Bronchial epithelial cell (primary cell): ENCODE results near the gene CEACAM5. TPM values are rescaled to one million over a fixed set of nuclear protein-coding genes. Genes with fewer than 3 reads are reported as not detected.

ENCODE experiments used
- DNase-seq: peaks from one replicate; pipeline ENCODE4 v3.0.0-alpha.2; 2010; ENCODE audit warnings: low read depth
- FAIRE-seq: peaks from 2 replicates; lab custom pipeline; 2011; peaks lifted over from hg19 to GRCh38; lab: Jason Lieb, UNC
- H3K27me3 ChIP-seq: 2 replicates; pipeline ENCODE4 v1.5.1; 2011; ENCODE audit warnings: low read length; ENCODE audit not compliant: control insufficient read depth, insufficient read depth
- H3K36me3 ChIP-seq: 2 replicates; pipeline ENCODE4 v1.5.1; 2011; ENCODE audit warnings: low read length; ENCODE audit not compliant: control insufficient read depth, insufficient read depth
- H3K4me3 ChIP-seq: 2 replicates; pipeline ENCODE4 v1.5.1; 2011; ENCODE audit warnings: mild to moderate bottlenecking, low read depth, low read length, control low read depth
- total RNA-seq: library from RNA; depleted of rRNA; stranded (reverse); fragments of >200 nt; gene quantifications from 2 replicates; pipeline ENCODE4 v1.2.1, GENCODE V29; 2014
- TF ChIP-seq, protein P1 (sequence below): IDR thresholded peaks from 2 replicates; pipeline ENCODE4 v1.5.1; 2011; ENCODE audit warnings: mild to moderate bottlenecking, moderate library complexity, low read length, control low read depth, inconsistent platforms; ENCODE audit not compliant: insufficient read depth, severe bottlenecking

CEACAM5 gene
- total RNA-seq, 1 donor from 2014 or later: 11.6 TPM

DNA sequence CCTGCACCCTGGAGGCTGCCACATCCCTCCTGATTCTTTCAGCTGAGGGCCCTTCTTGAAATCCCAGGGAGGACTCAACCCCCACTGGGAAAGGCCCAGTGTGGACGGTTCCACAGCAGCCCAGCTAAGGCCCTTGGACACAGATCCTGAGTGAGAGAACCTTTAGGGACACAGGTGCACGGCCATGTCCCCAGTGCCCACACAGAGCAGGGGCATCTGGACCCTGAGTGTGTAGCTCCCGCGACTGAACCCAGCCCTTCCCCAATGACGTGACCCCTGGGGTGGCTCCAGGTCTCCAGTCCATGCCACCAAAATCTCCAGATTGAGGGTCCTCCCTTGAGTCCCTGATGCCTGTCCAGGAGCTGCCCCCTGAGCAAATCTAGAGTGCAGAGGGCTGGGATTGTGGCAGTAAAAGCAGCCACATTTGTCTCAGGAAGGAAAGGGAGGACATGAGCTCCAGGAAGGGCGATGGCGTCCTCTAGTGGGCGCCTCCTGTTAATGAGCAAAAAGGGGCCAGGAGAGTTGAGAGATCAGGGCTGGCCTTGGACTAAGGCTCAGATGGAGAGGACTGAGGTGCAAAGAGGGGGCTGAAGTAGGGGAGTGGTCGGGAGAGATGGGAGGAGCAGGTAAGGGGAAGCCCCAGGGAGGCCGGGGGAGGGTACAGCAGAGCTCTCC is 6.9 kb upstream of the CEACAM5 start:
- no peaks in the 10 kb centered on the region for H3K27me3 ChIP-seq
- no peak for DNase-seq
- no peak for FAIRE-seq

DNA sequence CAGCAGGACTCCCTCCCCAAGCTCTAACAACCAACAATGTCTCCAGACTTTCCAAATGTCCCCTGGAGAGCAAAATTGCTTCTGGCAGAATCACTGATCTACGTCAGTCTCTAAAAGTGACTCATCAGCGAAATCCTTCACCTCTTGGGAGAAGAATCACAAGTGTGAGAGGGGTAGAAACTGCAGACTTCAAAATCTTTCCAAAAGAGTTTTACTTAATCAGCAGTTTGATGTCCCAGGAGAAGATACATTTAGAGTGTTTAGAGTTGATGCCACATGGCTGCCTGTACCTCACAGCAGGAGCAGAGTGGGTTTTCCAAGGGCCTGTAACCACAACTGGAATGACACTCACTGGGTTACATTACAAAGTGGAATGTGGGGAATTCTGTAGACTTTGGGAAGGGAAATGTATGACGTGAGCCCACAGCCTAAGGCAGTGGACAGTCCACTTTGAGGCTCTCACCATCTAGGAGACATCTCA is 6.2 kb upstream of the CEACAM5 start:
- H3K36me3 ChIP-seq: no peaks in the 10 kb centered on the region
- no peak overlapping the region for H3K4me3 ChIP-seq
- FAIRE-seq (no peak), DNase-seq (peak; percentile 12)
- no peaks in the 10 kb centered on the region for H3K27me3 ChIP-seq
- TF ChIP-seq, protein P1, sequence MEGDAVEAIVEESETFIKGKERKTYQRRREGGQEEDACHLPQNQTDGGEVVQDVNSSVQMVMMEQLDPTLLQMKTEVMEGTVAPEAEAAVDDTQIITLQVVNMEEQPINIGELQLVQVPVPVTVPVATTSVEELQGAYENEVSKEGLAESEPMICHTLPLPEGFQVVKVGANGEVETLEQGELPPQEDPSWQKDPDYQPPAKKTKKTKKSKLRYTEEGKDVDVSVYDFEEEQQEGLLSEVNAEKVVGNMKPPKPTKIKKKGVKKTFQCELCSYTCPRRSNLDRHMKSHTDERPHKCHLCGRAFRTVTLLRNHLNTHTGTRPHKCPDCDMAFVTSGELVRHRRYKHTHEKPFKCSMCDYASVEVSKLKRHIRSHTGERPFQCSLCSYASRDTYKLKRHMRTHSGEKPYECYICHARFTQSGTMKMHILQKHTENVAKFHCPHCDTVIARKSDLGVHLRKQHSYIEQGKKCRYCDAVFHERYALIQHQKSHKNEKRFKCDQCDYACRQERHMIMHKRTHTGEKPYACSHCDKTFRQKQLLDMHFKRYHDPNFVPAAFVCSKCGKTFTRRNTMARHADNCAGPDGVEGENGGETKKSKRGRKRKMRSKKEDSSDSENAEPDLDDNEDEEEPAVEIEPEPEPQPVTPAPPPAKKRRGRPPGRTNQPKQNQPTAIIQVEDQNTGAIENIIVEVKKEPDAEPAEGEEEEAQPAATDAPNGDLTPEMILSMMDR: no peak

More for the DNA sequence above, 6.9 kb upstream of the CEACAM5 start:
- no peaks in the 10 kb centered on the region for H3K36me3 ChIP-seq
- H3K4me3 ChIP-seq: no peak overlapping the region
- TF ChIP-seq, protein P1: peak; percentile 31

DNA sequence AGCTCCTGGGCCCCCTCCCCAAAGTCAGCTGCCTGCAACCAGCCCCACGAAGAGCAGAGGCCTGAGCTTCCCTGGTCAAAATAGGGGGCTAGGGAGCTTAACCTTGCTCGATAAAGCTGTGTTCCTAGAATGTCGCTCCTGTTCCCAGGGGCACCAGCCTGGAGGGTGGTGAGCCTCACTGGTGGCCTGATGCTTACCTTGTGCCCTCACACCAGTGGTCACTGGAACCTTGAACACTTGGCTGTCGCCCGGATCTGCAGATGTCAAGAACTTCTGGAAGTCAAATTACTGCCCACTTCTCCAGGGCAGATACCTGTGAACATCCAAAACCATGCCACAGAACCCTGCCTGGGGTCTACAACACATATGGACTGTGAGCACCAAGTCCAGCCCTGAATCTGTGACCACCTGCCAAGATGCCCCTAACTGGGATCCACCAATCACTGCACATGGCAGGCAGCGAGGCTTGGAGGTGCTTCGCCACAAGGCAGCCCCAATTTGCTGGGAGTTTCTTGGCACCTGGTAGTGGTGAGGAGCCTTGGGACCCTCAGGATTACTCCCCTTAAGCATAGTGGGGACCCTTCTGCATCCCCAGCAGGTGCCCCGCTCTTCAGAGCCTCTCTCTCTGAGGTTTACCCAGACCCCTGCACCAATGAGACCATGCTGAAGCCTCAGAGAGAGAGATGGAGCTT is 4.7 kb upstream of the CEACAM5 start:
- H3K4me3 ChIP-seq: no peak overlapping the region
- FAIRE-seq (peak; percentile 32), DNase-seq (no peak)
- H3K36me3 ChIP-seq: no peaks in the 10 kb centered on the region
- TF ChIP-seq, protein P1: no peak
- H3K27me3 ChIP-seq: no peaks in the 10 kb centered on the region

DNA sequence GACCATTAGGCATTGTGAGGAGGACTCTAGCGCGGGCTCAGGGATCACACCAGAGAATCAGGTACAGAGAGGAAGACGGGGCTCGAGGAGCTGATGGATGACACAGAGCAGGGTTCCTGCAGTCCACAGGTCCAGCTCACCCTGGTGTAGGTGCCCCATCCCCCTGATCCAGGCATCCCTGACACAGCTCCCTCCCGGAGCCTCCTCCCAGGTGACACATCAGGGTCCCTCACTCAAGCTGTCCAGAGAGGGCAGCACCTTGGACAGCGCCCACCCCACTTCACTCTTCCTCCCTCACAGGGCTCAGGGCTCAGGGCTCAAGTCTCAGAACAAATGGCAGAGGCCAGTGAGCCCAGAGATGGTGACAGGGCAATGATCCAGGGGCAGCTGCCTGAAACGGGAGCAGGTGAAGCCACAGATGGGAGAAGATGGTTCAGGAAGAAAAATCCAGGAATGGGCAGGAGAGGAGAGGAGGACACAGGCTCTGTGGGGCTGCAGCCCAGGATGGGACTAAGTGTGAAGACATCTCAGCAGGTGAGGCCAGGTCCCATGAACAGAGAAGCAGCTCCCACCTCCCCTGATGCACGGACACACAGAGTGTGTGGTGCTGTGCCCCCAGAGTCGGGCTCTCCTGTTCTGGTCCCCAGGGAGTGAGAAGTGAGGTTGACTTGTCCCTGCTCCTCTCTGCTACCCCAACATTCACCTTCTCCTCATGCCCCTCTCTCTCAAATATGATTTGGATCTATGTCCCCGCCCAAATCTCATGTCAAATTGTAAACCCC is 2.8 kb upstream of the CEACAM5 start:
- H3K36me3 ChIP-seq: no peaks in the 10 kb centered on the region

DNA sequence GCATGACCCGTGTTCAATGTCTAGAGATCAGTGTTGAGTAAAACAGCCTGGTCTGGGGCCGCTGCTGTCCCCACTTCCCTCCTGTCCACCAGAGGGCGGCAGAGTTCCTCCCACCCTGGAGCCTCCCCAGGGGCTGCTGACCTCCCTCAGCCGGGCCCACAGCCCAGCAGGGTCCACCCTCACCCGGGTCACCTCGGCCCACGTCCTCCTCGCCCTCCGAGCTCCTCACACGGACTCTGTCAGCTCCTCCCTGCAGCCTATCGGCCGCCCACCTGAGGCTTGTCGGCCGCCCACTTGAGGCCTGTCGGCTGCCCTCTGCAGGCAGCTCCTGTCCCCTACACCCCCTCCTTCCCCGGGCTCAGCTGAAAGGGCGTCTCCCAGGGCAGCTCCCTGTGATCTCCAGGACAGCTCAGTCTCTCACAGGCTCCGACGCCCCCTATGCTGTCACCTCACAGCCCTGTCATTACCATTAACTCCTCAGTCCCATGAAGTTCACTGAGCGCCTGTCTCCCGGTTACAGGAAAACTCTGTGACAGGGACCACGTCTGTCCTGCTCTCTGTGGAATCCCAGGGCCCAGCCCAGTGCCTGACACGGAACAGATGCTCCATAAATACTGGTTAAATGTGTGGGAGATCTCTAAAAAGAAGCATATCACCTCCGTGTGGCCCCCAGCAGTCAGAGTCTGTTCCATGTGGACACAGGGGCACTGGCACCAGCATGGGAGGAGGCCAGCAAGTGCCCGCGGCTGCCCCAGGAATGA is 1.5 kb upstream of the CEACAM5 start:
- Histone ChIP-seq H3K4me3 (peak overlapping the region; percentile 10), H3K36me3 (no peaks in the 10 kb centered on the region), H3K27me3 (no peaks in the 10 kb centered on the region)
- DNase-seq (peak; percentile 38), FAIRE-seq (no peak)
- TF ChIP-seq, protein P1: peak; percentile 90

More for the DNA sequence above, 2.8 kb upstream of the CEACAM5 start:
- Histone ChIP-seq H3K27me3 (no peaks in the 10 kb centered on the region), H3K4me3 (no peak overlapping the region)
- DNase-seq (peak; percentile 15), FAIRE-seq (no peak)
- TF ChIP-seq, protein P1: no peak
